Fibroblast of lung (primary cell): ENCODE measurements around the gene SAMD8. TPM values are rescaled to one million over a fixed set of nuclear protein-coding genes. Genes with fewer than 3 reads are reported as not detected.

Source experiments
- DNase-seq, 2 donors: peaks; one replicate each; pipeline versions ENCODE4 v3.0.0 to v3.0.0-alpha.2; 2010; ENCODE audit warnings: low read depth in 2 of 2
- H2AFZ ChIP-seq: 2 replicates; pipeline ENCODE4 v1.5.1; 2012; ENCODE audit warnings: low read length, control low read depth, inconsistent platforms
- H3K27ac ChIP-seq: 2 replicates; pipeline ENCODE4 v1.5.1; 2011; ENCODE audit warnings: low read length, control low read depth; ENCODE audit not compliant: insufficient read depth
- H3K27me3 ChIP-seq: 2 replicates; pipeline ENCODE4 v1.5.1; 2011; ENCODE audit warnings: mild to moderate bottlenecking, low read length; ENCODE audit not compliant: control insufficient read depth, insufficient read depth
- H3K36me3 ChIP-seq: 2 replicates; pipeline ENCODE4 v1.5.1; 2011; ENCODE audit warnings: low read length; ENCODE audit not compliant: control insufficient read depth, insufficient read depth
- H3K4me1 ChIP-seq: 2 replicates; pipeline ENCODE4 v1.5.1; 2011; ENCODE audit warnings: low read length; ENCODE audit not compliant: control insufficient read depth, insufficient read depth; ENCODE audit errors: extremely low read depth
- H3K4me2 ChIP-seq: 2 replicates; pipeline ENCODE4 v1.5.1; 2011; ENCODE audit warnings: low read length, control low read depth; ENCODE audit not compliant: insufficient read depth; ENCODE audit errors: extremely low read depth
- H3K4me3 ChIP-seq, 4 experiments: fragments of 200-600 bp in 1 of 4; sonication (generic) in 1 of 4; replicated peaks in 1 of 4; 2 replicates each; pipeline ENCODE4 v1.5.1; 2011 to 2016; ENCODE audit warnings: low read length in 4 of 4, low read depth in 3 of 4, mild to moderate bottlenecking in 3 of 4, control low read depth in 2 of 4, inconsistent platforms in 1 of 4, mixed read lengths in 1 of 4; ENCODE audit not compliant: insufficient read depth in 1 of 4; ENCODE audit errors: control extremely low read depth in 1 of 4
- H3K79me2 ChIP-seq: 2 replicates; pipeline ENCODE4 v1.5.1; 2012; ENCODE audit warnings: mild to moderate bottlenecking, low read length, inconsistent platforms; ENCODE audit not compliant: control insufficient read depth, insufficient read depth
- H3K9ac ChIP-seq: 2 replicates; pipeline ENCODE4 v1.5.1; 2011; ENCODE audit warnings: mild to moderate bottlenecking, low read length, control low read depth; ENCODE audit not compliant: insufficient read depth
- H3K9me3 ChIP-seq: 2 replicates; pipeline ENCODE4 v1.5.1; 2012; ENCODE audit warnings: low read depth, low read length; ENCODE audit not compliant: control insufficient read depth, insufficient read depth
- H4K20me1 ChIP-seq: 2 replicates; pipeline ENCODE4 v1.5.1; 2011; ENCODE audit warnings: low read length; ENCODE audit not compliant: control insufficient read depth, insufficient read depth; ENCODE audit errors: extremely low read depth
- CTCF ChIP-seq, 2 donors: IDR thresholded peaks in 1 of 2; conservative IDR thresholded peaks in 1 of 2; 1 replicate in 1 of 2; 2 replicates in 1 of 2; pipeline ENCODE4 v1.5.1; 2011 to 2012; ENCODE audit warnings: low read length in 2 of 2, control low read depth in 1 of 2, inconsistent platforms in 1 of 2, low read depth in 1 of 2, mild to moderate bottlenecking in 1 of 2
- EZH2 ChIP-seq: IDR thresholded peaks from 2 replicates; pipeline ENCODE4 v1.5.1; 2012; ENCODE audit warnings: low read length, control low read depth, mild to moderate bottlenecking; ENCODE audit errors: missing control alignments
- polyA plus RNA-seq, 2 donors: library from polyadenylated mRNA; depleted of rRNA in 1 of 2; stranded (reverse) in 1 of 2; unstranded in 1 of 2; fragments of >200 nt; gene quantifications; 2 replicates each; pipeline ENCODE4 v1.2.1, GENCODE V29; 2011 to 2012; ENCODE audit warnings: missing spikeins in 1 of 2
- total RNA-seq: library from RNA; depleted of rRNA; stranded (reverse); fragments of >200 nt; gene quantifications from 2 replicates; pipeline ENCODE4 v1.2.1, GENCODE V29; 2014

Gene SAMD8
- total and polyA plus RNA-seq, 2 donors (not counting 1 experiment from before 2014, with no cell fraction given) = 32.5 to 51.5 TPM

GRCh38 chr10:75136346-75136745, 24.9 kb downstream of the SAMD8 start:
- Histone ChIP-seq H3K36me3 (no peaks in the 10 kb centered on the region), H3K9ac (no peak overlapping the region), H4K20me1 (no peaks in the 10 kb centered on the region), H3K79me2 (peaks cover 12% of the 10 kb centered on the region), H2AFZ (no peak overlapping the region), H3K27me3 (no peaks in the 10 kb centered on the region), H3K4me1 (peaks cover 9% of the 10 kb centered on the region), H3K27ac (no peak overlapping the region), H3K9me3 (no peaks in the 10 kb centered on the region), H3K4me2 (no peak overlapping the region), H3K4me3 (no peak overlapping the region)
- TF ChIP-seq CTCF (conservative IDR thresholded peaks at IDR 0.05 in 1 of 2, IDR thresholded peaks at IDR 0.05 in 1 of 2; ENCODE audit: low read depth in 1 of 2, low read length in 2 of 2) = no peak
- TF ChIP-seq EZH2 = no peak
- DNase-seq = peak in 1 of 2 donors; percentile 27

- peak; percentile 67 to 69 for DNase-seq
- peaks cover 9% of the 10 kb centered on the region for H3K4me1 ChIP-seq
- H3K4me2 ChIP-seq = peak overlapping the region; percentile 56
- no peak overlapping the region for H2AFZ ChIP-seq
- peaks cover 15% of the 10 kb centered on the region for H3K79me2 ChIP-seq
- H3K4me3 ChIP-seq = no peak overlapping the region
- no peaks in the 10 kb centered on the region for H3K36me3 ChIP-seq
- no peaks in the 10 kb centered on the region for H3K27me3 ChIP-seq
- no peak for TF ChIP-seq EZH2
- no peak for TF ChIP-seq CTCF (conservative IDR thresholded peaks at IDR 0.05 in 1 of 2, IDR thresholded peaks at IDR 0.05 in 1 of 2; ENCODE audit: low read depth in 1 of 2, low read length in 2 of 2)
- no peak overlapping the region for H3K9ac ChIP-seq
- H3K27ac ChIP-seq = peak overlapping the region; percentile 6
- H4K20me1 ChIP-seq = no peaks in the 10 kb centered on the region
- H3K9me3 ChIP-seq = no peaks in the 10 kb centered on the region
Observed at GRCh38 chr10:75137533-75138438, 26.3 kb downstream of the SAMD8 start.

GRCh38 chr10:75140246-75140645, 28.8 kb downstream of the SAMD8 start:
- Histone ChIP-seq H3K36me3 (no peaks in the 10 kb centered on the region), H3K9me3 (no peaks in the 10 kb centered on the region), H3K27ac (no peak overlapping the region), H3K4me1 (peaks cover 9% of the 10 kb centered on the region), H3K9ac (no peak overlapping the region), H3K4me3 (no peak overlapping the region), H3K79me2 (peaks cover 23% of the 10 kb centered on the region), H3K27me3 (no peaks in the 10 kb centered on the region), H4K20me1 (no peaks in the 10 kb centered on the region), H2AFZ (no peak overlapping the region), H3K4me2 (no peak overlapping the region)
- DNase-seq = no peak
- TF ChIP-seq EZH2 = no peak
- no peak for TF ChIP-seq CTCF (conservative IDR thresholded peaks at IDR 0.05 in 1 of 2, IDR thresholded peaks at IDR 0.05 in 1 of 2; ENCODE audit: low read depth in 1 of 2, low read length in 2 of 2)
